ENCODE measurements around the gene CYTH1.

- no peak for TF ChIP-seq CTCF (IDR thresholded peaks at IDR 0.05; ENCODE audit: low read length)
- TF ChIP-seq EZH2 (IDR thresholded peaks at IDR 0.05; ENCODE audit: borderline replicate concordance, low read length) = no peak
Observed at GRCh38 chr17:78825696-78826095, 43.6 kb upstream of the CYTH1 start.
